ENCODE data around the gene C12orf54.
"Not testable (repeated sequence)": the region's sequence is repeated elsewhere in the genome, so short reads cannot be mapped to it uniquely, and the experiment has no call there.

The C12orf54 gene

DNA sequence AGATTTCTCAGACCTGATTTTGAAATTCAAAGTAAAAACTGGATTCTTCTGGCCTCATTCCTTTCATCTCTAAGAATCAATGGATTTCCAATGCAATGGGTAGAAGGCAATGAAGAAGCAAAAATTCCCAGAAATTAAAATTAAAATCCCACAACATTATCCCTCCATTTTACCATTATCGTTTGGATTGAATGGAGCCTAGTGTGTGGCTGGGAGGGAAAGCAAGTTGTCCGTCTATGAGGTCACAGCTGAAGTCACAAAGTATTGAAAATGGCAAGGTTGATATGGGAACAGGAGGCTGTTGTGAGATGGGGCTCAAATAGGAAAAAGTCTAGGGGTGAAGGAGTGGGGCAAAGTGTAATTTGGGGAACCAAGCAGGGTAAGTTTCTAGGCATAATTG is at the start of gene C12orf54:
TSS of gene C12orf54 (plus strand) at position 301 of the 400 bp plus-strand sequence. CDS start 799 bp downstream, outside the sequence.
- DNase-seq, result no peak

- DNase-seq, result not testable (repeated sequence)
Observed at GRCh38 chr12:48434016-48434415, 48.3 kb upstream of the C12orf54 start.

DNA sequence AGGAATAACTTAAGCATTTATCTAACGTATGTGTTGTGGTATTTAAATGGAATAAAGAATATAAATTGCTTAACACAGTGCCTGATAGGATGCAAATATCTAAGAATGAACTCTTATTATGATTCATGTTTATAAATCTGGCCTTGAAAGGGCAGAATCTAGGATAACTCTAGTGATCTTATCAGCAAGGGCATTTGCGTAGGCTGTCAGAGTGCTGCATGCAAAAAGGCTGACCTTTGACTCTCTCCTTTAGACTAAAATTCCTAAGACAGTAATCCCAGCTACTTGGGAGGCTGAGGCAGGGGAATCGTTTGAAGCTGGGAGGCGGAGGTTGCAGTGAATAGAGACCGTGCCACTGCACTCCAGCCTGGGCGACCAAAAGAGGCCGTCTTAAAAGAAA is 41.2 kb upstream of the C12orf54 start:
- no peak for DNase-seq

DNA sequence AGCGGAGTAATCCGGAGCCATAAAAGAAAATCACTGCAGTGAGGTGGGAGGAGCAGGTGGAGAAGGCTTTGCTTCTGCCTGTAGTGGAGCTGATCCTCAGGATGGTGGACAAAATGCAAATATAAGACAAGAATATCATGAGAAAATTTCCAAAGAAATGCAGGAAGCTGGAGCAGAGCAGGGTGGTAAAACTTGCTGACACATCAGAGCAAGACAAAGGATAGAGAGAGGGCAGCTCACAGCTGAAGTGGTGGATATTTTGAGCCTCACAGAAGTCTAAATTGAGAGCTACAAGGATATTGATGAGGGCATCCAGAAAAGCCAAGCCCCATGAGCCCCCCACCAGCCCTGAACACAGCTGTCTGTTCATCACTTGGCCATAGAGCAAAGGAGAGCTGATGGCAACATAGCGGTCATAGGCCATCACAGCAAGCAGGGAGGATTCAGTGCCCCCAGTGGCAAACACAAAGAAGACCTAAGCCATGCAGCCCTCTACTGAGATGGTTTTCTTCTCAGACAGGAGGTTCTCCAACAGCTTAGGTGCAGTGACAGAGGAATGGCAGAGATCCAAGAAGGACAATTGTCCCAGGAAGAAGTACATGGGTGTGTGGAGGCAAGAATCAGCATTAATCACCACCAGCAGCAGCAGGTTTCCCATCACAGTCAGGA is 40.0 kb upstream of the C12orf54 start:
- DNase-seq, result no peak

DNA sequence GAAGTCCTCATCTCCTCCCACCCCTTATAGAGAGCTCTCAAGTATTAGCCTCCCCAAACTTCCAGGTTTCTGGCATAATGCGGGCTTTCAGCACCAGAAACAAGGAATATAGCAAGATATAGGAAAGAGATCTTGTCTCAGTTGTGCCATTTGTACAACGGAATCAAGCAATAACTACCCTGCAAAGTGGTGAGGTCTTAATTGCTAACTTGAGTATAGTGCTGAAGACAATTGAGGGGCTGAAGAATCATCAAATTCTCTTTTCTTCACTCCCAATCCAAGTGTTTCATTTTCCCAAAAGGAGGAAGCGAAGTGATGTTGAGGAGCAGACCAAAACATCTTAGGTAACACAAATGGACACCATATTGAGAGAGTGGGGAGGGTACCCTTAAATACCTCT is 36.8 kb upstream of the C12orf54 start:
- DNase-seq, result no peak

GRCh38 chr12:48446161-48446776 is 36.0 kb upstream of the C12orf54 start:
- no peak for DNase-seq

GRCh38 chr12:48447755-48448154 is 34.5 kb upstream of the C12orf54 start:
- no peak for DNase-seq

DNA sequence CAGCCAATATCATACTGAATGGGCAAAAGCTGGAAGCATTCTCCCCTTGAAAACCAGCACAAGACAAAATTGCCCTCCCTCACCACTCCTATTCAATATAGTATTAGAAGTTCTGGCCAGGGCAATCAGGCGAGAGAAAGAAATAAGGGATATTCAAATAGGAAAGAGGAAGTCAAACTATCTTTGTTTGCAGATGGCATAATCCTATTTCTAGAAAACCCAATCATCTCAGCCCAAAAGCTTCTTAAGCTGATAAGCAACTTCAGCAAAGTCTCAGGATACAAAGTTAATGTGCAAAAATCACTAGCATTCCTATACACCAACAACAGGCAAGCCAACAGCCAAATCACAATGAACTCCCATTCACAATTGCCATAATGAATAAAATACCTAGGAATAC is 30.9 kb upstream of the C12orf54 start:
- no peak for DNase-seq

DNA sequence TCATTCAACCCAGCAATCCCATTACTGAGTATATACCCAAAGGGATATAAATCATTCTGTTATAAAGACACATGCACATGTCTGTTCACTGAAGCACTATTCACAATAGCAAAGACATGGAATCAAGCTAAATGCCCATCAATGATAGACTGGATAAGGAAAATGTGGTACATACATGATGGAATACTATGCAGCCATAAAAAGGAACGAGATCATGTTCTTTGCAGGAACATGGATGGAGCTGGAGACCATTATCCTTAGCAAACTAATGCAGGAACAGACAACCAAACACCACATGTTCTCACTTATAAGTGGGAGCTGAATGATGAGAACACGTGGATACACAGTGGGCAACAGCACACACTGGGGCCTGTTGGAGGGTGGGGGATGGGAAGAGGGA is 29.3 kb upstream of the C12orf54 start:
- DNase-seq, result not testable (repeated sequence)

DNA sequence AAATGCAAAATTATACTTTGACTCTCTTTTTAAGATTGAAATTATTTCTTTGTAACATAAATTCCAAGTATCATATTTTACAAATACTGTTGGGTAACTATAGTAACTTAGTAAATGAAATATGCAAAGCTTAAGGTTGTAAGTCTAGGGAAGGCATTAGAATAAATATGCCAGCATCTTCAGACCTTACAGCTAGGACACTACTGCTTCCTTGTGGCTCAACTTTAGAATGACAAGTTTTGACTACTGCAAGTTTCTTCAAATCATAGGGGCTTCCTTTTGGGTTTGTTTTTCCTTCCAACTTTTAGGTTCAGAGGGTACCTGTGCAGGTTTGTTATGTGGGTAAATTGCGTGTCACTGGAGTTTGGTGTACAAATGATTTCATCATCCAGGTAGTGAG is 27.6 kb upstream of the C12orf54 start:
- DNase-seq, result no peak

DNA sequence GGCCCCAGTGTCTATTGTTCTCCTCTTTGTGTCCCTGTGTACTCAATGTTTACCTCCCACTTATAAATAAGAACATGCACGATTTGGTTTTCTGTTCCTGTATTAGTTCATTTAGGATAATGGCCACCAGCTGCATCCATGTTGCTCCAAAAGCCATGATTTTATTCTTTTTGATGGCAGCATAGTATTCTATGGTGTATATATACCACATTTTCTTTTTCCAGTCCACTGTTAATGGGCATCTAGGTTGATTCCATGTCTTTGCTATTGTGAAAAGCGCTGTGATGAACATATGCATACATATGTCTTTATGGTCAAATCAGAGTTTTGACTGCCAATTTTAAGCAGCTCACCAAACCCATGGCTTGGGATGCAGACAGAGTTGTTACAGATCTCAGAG is 27.2 kb upstream of the C12orf54 start:
- DNase-seq, result no peak

- DNase-seq, result no peak
Observed at GRCh38 chr12:48459259-48459658, 23.0 kb upstream of the C12orf54 start.

- not testable (repeated sequence) for DNase-seq
Observed at GRCh38 chr12:48469027-48469426, 13.3 kb upstream of the C12orf54 start.

DNA sequence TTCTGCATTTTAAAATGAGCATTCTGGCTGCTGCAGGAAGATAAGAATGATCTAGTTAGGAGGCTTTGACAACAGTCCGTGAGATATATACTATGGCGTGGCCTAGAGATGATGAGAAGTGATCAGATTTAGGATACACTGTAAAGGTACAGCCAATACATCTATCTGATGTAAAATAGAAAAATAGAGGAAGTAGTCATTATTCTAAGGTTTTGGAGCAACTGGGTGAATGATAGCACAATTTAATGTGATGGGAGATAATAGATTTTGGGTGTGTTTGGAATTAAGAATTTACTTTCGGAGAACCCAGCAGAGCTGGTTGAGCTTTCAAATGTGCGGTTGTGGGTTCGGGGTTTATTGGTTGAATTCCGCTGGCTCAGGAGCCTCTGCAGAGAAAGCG is 10.0 kb upstream of the C12orf54 start, which contains the start of gene ANP32D:
TSS of gene ANP32D (plus strand) at position 301 of the 400 bp plus-strand sequence. CDS start 106 bp downstream, outside the sequence.
- DNase-seq, result no peak

- no peak for DNase-seq
Observed at GRCh38 chr12:48473061-48473460, 9.2 kb upstream of the C12orf54 start.

DNA sequence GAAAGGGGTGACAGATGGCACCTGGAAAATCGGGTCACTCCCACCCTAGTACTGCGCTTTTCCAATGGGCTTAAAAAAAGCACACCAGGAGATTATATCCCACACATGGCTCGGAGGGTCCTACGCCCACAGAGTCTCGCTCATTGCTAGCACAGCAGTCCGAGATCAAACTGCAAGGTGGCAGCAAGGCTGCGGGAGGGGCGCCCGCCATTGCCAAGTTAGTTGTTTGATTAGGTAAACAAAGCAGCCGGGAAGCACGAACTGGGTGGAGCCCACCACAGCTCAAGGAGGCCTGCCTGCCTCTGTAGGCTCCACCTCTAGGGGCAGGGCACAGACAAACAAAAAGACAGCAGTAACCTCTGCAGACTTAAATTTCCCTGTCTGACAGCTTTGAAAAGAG is 7.8 kb upstream of the C12orf54 start:
- DNase-seq, result not testable (repeated sequence)

- DNase-seq, result no peak
Observed at GRCh38 chr12:48482930-48483329, 632 bp downstream of the C12orf54 start.

DNA sequence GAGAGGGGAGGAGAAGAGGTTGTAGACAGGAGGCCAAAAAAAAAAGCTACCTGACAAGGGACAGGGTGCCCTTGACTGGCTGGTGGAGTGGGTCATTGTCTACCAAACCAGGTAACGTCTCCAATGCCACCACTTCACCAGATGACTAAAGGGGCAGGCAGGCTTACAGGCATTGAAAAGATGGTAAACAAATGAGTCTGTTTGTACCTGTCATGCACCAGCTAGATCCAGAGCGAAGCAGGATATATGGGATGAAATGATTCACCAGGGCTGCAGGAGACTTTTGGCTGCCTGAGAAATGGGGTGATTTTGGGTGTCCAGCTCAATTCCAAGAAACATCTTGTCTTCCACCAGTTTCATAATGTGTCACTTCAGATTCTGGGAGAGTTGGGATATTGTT is 4.0 kb downstream of the C12orf54 start:
- no peak for DNase-seq

DNA sequence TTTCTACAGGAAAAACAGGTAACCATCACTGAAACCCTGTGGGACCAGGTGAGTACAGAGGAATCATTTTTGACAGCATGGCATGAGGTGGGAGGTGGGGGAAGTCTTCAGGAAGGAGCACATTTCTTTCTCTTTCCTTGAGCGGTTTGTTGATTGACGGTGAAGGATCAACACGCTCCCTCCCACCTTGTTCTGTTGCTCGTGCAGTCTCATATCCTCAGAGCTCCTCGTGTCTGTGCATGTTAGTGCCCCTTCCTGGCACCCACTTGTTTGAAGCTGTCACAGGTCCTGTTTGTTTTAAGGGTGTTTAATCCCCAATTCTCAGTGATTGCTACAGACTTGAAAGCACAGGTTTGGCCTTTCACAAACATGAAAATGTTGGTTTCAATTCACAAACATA is 4.4 kb downstream of the C12orf54 start:
- DNase-seq, result no peak

DNA sequence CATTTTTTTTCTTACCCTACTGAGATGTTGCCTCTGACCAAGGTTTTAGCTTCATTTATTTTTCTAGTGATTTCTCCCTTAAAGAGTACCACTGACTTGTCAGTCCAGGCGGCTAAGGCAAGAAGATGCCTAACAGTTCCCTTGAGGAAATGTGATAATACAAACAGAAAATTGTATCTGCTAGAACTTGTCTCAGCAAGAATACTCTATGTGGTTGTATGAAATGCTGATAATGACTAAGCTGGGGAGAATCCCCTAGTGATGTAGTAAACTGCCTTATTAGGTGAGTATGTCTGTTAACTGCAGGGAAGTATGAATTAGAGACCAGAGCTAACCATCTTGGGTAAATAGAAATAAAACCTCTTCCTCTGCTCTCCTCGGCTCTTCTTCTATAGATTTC is 6.7 kb downstream of the C12orf54 start:
- DNase-seq, result no peak

GRCh38 chr12:48489456-48489855 is 7.2 kb downstream of the C12orf54 start:
- not testable (repeated sequence) for DNase-seq

DNA sequence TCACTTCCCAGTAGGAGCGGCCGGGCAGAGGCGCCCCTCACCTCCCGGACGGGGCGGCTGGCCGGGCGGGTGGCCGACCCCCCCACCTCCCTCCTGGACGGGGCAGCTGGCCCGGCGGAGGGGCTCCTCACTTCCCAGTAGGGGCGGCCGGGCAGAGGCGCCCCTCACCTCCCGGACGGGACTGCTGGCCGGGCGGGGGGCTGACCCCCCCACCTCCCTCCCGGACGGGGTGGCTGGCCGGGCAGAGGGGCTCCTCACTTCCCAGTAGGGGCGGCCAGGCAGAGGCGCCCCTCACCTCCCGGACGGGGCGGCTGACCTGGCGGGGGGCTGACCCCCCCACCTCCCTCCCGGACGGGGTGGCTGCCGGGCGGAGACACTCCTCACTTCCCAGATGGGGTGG is 18.0 kb downstream of the C12orf54 start:
- not testable (repeated sequence) for DNase-seq

DNA sequence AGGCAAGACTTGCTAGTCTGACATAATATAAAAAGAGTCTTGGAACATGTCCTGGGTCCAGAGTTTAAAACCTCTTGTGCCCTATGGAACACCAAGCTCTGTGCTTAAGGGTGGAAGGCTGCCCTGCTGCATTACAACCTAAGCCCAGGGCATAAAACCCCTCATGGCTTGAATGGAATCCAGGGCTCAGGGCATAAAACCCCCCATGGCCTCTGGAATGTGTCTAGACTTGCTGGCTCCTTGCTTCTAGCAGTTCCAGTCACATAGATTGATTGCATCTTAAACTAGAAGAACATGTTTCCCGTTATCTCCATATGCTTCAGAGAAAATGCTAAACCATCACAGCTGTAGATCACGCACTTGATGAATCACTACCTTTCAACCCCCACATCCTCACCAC is 24.5 kb downstream of the C12orf54 start:
- DNase-seq, result not testable (repeated sequence)

DNA sequence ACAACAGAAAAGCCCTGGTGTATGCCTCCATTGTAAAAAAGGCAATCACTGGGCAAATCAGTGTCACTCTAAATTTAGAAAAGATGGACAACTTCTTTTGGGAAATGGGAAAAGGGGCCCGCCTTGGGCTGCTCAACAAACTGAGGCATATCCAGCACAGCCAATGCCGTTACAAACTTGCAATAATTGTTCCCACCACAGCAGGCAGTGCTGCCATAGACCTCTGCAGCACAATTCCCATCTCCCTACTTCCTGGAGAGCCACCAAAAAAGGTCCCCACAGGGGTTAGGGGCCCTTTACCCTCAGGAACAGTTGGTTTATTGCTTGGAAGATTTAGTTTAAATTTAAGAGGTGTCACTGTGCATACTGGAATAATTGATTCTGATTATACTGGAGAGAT is 26.7 kb downstream of the C12orf54 start:
- no peak for DNase-seq

DNA sequence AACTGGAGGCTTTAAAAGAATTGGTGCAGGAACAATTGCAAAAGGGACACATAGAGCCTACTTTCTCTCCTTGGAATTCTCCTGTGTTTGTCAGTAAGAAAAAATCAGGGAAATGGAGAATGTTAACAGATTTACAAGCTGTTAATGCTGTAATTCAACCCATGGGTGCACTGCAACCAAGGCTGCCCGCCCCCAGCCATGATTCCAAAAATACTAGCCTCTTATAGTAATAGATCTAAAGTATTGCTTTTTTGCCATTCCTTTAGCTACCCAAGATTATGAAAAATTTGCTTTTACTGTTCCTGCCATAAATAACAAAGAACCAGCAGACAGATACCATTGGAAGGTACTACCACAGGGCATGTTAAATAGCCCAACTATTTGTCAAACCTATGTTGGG is 27.8 kb downstream of the C12orf54 start:
- DNase-seq, result no peak
